Keratinocyte (primary cell): ENCODE data around the gene WNK2. TPM values are rescaled to one million over a fixed set of nuclear protein-coding genes. Genes with fewer than 3 reads are reported as not detected.

ENCODE experiments used
- DNase-seq: peaks from one replicate; pipeline ENCODE4 v3.0.0-alpha.2; 2011; ENCODE audit warnings: low read depth, missing footprints, low spot score
- FAIRE-seq: peaks from 2 replicates; lab custom pipeline; 2011; peaks lifted over from hg19 to GRCh38; lab: Jason Lieb, UNC
- H2AFZ ChIP-seq: 2 replicates; pipeline ENCODE4 v1.6.0; 2012; ENCODE audit warnings: low read length, control low read depth, inconsistent platforms; ENCODE audit not compliant: control insufficient read depth
- H3K27ac ChIP-seq: 2 replicates; pipeline ENCODE4 v1.5.1; 2011; ENCODE audit warnings: low read length; ENCODE audit not compliant: control insufficient read depth, insufficient read depth
- H3K27me3 ChIP-seq: 3 replicates; pipeline ENCODE4 v1.6.0; 2011; ENCODE audit warnings: low read length; ENCODE audit not compliant: control insufficient read depth, insufficient read depth; ENCODE audit errors: extremely low read depth
- H3K36me3 ChIP-seq, 2 experiments: 2 replicates in 1 of 2; 3 replicates in 1 of 2; pipeline ENCODE4 v1.5.1; 2011; ENCODE audit warnings: low read length in 2 of 2, mild to moderate bottlenecking in 1 of 2; ENCODE audit not compliant: control insufficient read depth in 2 of 2, insufficient read depth in 2 of 2; ENCODE audit errors: extremely low read depth in 1 of 2
- H3K4me1 ChIP-seq: 3 replicates; pipeline ENCODE4 v1.5.1; 2011; ENCODE audit warnings: low read length; ENCODE audit not compliant: control insufficient read depth, insufficient read depth; ENCODE audit errors: extremely low read depth
- H3K4me2 ChIP-seq: 3 replicates; pipeline ENCODE4 v1.6.0; 2011; ENCODE audit warnings: low read depth, low read length; ENCODE audit not compliant: control insufficient read depth, insufficient read depth; ENCODE audit errors: extremely low read depth
- H3K4me3 ChIP-seq, 3 experiments: fragments of 200-600 bp in 1 of 3; sonication (generic) in 1 of 3; 2 replicates in 2 of 3; 3 replicates in 1 of 3; pipeline ENCODE4 v1.5.1; 2011 to 2016; ENCODE audit warnings: low read length in 3 of 3, mild to moderate bottlenecking in 3 of 3, control low read depth in 2 of 3, inconsistent platforms in 1 of 3, low read depth in 1 of 3, mixed read lengths in 1 of 3, mixed run types in 1 of 3, moderate library complexity in 1 of 3; ENCODE audit not compliant: control insufficient read depth in 2 of 3, insufficient read depth in 2 of 3; ENCODE audit errors: extremely low read depth in 1 of 3
- H3K79me2 ChIP-seq: 2 replicates; pipeline ENCODE4 v1.6.0; 2012; ENCODE audit warnings: low read length; ENCODE audit not compliant: control insufficient read depth, insufficient read depth
- H3K9ac ChIP-seq: 3 replicates; pipeline ENCODE4 v1.6.0; 2011; ENCODE audit warnings: low read length; ENCODE audit not compliant: control insufficient read depth, insufficient read depth; ENCODE audit errors: extremely low read depth
- H3K9me1 ChIP-seq: 3 replicates; pipeline ENCODE4 v1.6.0; 2011; ENCODE audit warnings: low read length; ENCODE audit not compliant: control insufficient read depth, insufficient read depth; ENCODE audit errors: extremely low read depth
- H3K9me3 ChIP-seq: 2 replicates; pipeline ENCODE4 v1.5.1; 2012; ENCODE audit warnings: low read depth, low read length; ENCODE audit not compliant: control insufficient read depth
- H4K20me1 ChIP-seq: 3 replicates; pipeline ENCODE4 v1.6.0; 2011; ENCODE audit warnings: low read length; ENCODE audit not compliant: control insufficient read depth, insufficient read depth; ENCODE audit errors: extremely low read depth
- EZH2 ChIP-seq: IDR thresholded peaks from one replicate; pipeline ENCODE4 v1.6.1; 2012; ENCODE audit warnings: inconsistent platforms, mild to moderate bottlenecking, low read length, moderate library complexity
- dilution Hi-C: fragments of 300-500 bp; cut with MboI; formaldehyde crosslinking; loops from one replicate; pipeline ENCODE4 v1.7.0; 2020; ENCODE audit warnings: low sequenced_read_pairs; ENCODE audit not compliant: extremely low pct_ligation_motif_present
- polyA plus RNA-seq, 5 experiments: library from polyadenylated mRNA; depleted of rRNA in 3 of 5; stranded (reverse) in 3 of 5; stranded (forward) in 1 of 5; unstranded in 1 of 5; fragments of >200 nt; gene quantifications; 1 replicate in 1 of 5; 2 replicates in 3 of 5; 3 replicates in 1 of 5; pipeline versions ENCODE4 v1.2.1 to v1.2.3, GENCODE V29; 2011 to 2012; ENCODE audit warnings: missing spikeins in 2 of 5, low read depth in 1 of 5, low replicate concordance in 1 of 5
- TF ChIP-seq, protein P1 (sequence below), 3 experiments: IDR thresholded peaks in 1 of 3; conservative IDR thresholded peaks in 1 of 3; optimal IDR thresholded peaks in 1 of 3; 2 replicates in 2 of 3; 3 replicates in 1 of 3; pipeline versions ENCODE3 to v1.5.1; 2011; ENCODE audit warnings: low read length in 3 of 3, mild to moderate bottlenecking in 3 of 3, moderate library complexity in 2 of 3, control low read depth in 1 of 3, inconsistent platforms in 1 of 3; ENCODE audit not compliant: insufficient read depth in 2 of 3; ENCODE audit errors: extremely low read depth in 1 of 3

The WNK2 gene
- polyA plus RNA-seq, 1 donor (not counting 4 experiments of a cell fraction or from before 2014, with no cell fraction given) = not detected

DNA sequence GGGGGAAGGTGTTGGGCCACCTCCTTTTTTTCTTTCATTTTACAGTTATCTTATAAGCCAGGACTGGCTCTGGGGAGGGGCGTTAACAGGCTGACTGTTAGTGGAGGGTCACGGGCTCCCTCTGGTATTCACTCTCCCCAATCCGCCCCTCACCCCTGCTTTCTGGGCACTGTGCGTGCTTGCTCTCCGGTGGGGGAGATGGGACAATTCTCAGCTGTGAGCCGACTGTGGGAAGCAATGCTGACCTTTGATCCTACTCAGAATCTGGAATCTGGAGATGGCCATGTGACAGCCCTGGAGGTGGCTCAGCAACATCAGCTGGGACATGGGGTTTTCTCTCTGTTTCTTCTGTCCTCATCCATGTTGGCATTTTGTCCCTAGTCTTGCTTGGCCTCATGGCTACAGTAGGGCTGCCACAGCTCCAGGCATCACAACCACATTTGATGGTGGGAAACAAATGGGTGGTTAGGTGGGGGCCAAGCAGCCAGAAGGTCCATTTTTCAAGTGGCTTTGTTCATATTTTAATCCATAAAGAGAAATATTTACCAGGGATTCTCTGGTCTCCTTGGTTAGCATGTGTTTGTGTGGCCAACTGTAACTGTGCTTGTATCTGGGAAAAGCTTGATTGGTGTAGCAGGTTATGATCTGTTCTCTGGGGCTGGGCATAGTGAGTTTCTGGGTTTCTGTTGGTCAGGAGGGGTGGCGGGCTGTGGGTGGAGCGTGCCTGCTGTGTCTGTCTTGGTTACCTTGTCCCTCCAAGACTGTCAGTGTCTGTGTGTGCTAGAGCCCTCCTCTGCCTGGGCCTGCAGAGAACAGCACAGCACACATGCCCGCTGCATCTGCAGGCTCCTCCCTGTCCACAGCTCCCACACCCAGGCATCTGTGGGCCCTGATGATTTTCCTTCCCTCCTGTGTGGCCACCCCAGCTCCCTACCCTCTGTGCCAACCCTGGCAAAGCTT lies 12.4 kb downstream of the WNK2 start:
- Histone ChIP-seq H3K4me3 (no peak overlapping the region), H2AFZ (no peak overlapping the region), H3K4me2 (no peak overlapping the region), H3K27ac (no peak overlapping the region), H3K9me1 (no peaks in the 10 kb centered on the region), H4K20me1 (no peaks in the 10 kb centered on the region), H3K36me3 (no peaks in the 10 kb centered on the region), H3K4me1 (no peaks in the 10 kb centered on the region), H3K9me3 (no peaks in the 10 kb centered on the region), H3K79me2 (no peaks in the 10 kb centered on the region), H3K9ac (no peak overlapping the region), H3K27me3 (peaks cover 16% of the 10 kb centered on the region)
- TF ChIP-seq, protein P1, sequence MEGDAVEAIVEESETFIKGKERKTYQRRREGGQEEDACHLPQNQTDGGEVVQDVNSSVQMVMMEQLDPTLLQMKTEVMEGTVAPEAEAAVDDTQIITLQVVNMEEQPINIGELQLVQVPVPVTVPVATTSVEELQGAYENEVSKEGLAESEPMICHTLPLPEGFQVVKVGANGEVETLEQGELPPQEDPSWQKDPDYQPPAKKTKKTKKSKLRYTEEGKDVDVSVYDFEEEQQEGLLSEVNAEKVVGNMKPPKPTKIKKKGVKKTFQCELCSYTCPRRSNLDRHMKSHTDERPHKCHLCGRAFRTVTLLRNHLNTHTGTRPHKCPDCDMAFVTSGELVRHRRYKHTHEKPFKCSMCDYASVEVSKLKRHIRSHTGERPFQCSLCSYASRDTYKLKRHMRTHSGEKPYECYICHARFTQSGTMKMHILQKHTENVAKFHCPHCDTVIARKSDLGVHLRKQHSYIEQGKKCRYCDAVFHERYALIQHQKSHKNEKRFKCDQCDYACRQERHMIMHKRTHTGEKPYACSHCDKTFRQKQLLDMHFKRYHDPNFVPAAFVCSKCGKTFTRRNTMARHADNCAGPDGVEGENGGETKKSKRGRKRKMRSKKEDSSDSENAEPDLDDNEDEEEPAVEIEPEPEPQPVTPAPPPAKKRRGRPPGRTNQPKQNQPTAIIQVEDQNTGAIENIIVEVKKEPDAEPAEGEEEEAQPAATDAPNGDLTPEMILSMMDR (optimal IDR thresholded peaks at IDR 0.05 in 1 of 3, IDR thresholded peaks at IDR 0.05 in 1 of 3, conservative IDR thresholded peaks at IDR 0.05 in 1 of 3; ENCODE audit: extremely low read depth in 1 of 3, insufficient read depth in 2 of 3, low read length in 3 of 3) = no peak
- TF ChIP-seq EZH2 = no peak
- FAIRE-seq (no peak), DNase-seq (no peak)
- dilution Hi-C loops = no loop called here

GRCh38 chr9:93197670-93198069 lies 13.7 kb downstream of the WNK2 start:
- no peaks in the 10 kb centered on the region for H3K36me3 ChIP-seq
- no peaks in the 10 kb centered on the region for H3K79me2 ChIP-seq
- H3K9me3 ChIP-seq = no peaks in the 10 kb centered on the region
- TF ChIP-seq EZH2 = no peak
- TF ChIP-seq, protein P1 (optimal IDR thresholded peaks at IDR 0.05 in 1 of 3, IDR thresholded peaks at IDR 0.05 in 1 of 3, conservative IDR thresholded peaks at IDR 0.05 in 1 of 3; ENCODE audit: extremely low read depth in 1 of 3, insufficient read depth in 2 of 3, low read length in 3 of 3) = no peak
- peaks cover 12% of the 10 kb centered on the region for H3K27me3 ChIP-seq
- no peaks in the 10 kb centered on the region for H3K4me1 ChIP-seq
- no peaks in the 10 kb centered on the region for H4K20me1 ChIP-seq
- DNase-seq (no peak), FAIRE-seq (no peak)
- no peak overlapping the region for H3K9ac ChIP-seq
- no peak overlapping the region for H2AFZ ChIP-seq
- no peak overlapping the region for H3K4me3 ChIP-seq
- dilution Hi-C loops = no loop called here
- no peak overlapping the region for H3K4me2 ChIP-seq
- no peak overlapping the region for H3K27ac ChIP-seq
- H3K9me1 ChIP-seq = no peaks in the 10 kb centered on the region
